OCI-LY7 (cell line): ENCODE results near the gene TMEFF1.

Experiments used
- CTCF ChIP-seq: fragments of 200-600 bp; sonication (generic); conservative IDR thresholded peaks from 2 replicates; pipeline ENCODE4 v1.5.1; 2014; ENCODE audit warnings: mild to moderate bottlenecking, antibody characterized with exemption, low read length, moderate library complexity, mixed read lengths
- EZH2phosphoT487 ChIP-seq: fragments of 200-600 bp; sonication (generic); IDR thresholded peaks from 2 replicates; pipeline ENCODE4 v1.6.1; 2018; ENCODE audit warnings: low read depth, borderline replicate concordance, mild to moderate bottlenecking, mixed run types, antibody characterized with exemption, low read length, moderate library complexity, mixed read lengths

- TF ChIP-seq EZH2phosphoT487: no peak
- TF ChIP-seq CTCF: peak; percentile 98
Observed at GRCh38 chr9:100595391-100596199, 122.6 kb downstream of the TMEFF1 start.
